ENCODE measurements around the gene SOX8.
"Not testable (repeated sequence)": the region's sequence is repeated elsewhere in the genome, so short reads cannot be mapped to it uniquely, and the experiment has no call there.

The SOX8 gene

GRCh38 chr16:981695-982144 is at the start of gene SOX8:
TSS of gene SOX8 (plus strand) at chr16:981770. CDS start at chr16:981923, 153 bp downstream.
- DNase-seq (ENCODE audit: low spot score): no peak

DNA sequence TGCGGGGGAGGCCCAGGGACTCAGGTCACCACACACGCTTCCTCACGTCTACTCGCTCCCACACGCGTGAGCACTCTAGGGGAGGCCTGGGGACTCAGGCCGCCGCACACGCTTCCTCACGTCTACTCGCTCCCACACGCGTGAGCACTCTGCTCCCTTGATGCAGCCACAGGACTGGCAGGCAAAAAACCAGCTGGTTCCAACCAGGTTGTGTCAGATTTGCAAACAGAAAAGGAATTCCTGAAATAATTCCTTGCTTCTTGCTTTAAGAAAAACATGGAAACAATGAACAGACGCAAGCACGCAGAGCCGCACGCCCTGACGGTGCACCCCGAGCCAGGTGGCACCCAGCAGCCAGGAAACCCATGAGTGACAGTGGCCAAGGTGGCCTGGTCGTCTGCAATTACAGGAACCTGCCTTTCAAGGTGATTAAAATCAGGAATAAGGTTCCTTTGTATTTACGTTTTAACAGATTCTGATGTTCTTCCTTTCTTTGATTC is 48.7 kb upstream of the SOX8 start:
- DNase-seq (ENCODE audit: low spot score): no peak

- DNase-seq (ENCODE audit: low spot score): no peak
Measured at GRCh38 chr16:933581-933980, 48.0 kb upstream of the SOX8 start.

DNA sequence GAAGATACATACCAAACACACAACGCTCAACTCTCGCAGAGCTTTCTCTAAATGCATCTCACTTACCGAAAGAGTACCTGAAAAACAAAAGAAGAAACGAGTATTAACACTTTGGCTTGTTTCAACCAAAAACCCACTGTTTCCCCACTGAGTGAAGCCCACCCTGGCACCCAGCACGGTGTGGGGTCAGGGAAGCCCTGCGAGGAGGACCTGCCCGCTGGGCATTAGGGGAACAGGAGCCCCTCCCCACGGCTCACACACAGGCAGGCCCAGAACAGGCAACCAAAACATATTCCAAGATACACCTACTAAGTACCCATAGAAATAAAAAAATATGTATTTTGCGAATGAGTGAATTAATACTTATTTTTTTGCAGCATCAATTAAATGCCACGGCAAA is 47.4 kb upstream of the SOX8 start:
- DNase-seq (ENCODE audit: low spot score): no peak

DNA sequence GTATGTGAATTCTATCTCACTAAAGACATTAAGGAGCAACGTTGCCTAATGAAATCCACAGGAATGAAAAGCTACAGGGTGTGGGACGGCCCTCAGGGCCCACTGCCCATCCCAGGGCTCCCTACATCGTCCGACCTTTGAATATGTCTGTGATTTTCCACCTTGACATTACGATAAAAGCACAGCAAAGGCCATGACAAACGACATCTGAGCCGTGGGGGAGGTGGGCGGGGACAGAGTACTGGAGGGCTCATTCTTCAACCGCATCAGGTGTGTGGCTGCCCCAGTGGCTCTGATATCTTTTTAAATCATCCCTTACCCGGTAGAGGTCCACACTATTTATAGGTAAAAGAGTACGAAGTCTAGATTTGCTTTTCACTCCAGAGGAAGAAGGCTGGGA is 45.9 kb upstream of the SOX8 start:
- DNase-seq (ENCODE audit: low spot score): no peak

GRCh38 chr16:937311-937710 is 44.3 kb upstream of the SOX8 start:
- no peak for DNase-seq (ENCODE audit: low spot score)

DNA sequence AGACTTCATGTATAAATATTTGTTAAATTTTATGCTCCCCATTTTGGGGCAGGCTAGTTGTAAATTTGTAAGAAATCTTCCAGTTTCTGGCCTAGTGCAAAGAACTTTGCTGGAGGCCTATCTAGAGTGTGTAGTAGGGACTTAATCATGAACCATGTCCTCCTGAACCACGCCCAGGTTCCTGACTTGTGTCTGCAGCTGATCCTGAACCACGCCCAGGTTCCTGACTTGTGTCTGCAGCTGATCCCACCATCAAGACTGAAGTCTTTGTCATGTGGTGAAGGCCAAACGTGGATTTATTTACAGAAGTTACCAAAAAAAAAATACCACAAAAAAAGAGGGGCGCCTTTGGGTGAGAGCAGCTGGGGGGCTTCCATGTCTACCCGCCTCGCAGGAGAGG is 43.8 kb upstream of the SOX8 start:
- no peak for DNase-seq (ENCODE audit: low spot score)

- no peak for DNase-seq (ENCODE audit: low spot score)
Measured at GRCh38 chr16:938136-938535, 43.4 kb upstream of the SOX8 start.

DNA sequence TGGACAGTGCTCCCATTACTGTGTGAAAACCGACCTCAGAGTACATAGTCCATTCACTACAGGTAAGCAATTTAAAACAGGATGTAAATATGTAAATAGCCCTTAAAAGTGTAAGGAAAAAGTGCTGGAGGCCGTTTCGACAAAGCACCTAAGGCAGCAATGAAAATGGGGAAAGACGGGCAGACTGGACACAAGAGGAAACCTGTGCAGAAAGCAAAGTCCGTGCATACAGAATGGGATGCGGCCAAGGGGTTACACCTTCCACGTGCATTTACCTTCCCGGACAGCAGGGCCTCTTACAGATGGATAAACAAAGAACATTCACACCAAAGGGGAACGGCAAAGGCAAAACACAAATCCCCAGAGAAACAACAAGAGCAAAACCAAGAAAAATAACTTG is 42.8 kb upstream of the SOX8 start:
- no peak for DNase-seq (ENCODE audit: low spot score)

DNA sequence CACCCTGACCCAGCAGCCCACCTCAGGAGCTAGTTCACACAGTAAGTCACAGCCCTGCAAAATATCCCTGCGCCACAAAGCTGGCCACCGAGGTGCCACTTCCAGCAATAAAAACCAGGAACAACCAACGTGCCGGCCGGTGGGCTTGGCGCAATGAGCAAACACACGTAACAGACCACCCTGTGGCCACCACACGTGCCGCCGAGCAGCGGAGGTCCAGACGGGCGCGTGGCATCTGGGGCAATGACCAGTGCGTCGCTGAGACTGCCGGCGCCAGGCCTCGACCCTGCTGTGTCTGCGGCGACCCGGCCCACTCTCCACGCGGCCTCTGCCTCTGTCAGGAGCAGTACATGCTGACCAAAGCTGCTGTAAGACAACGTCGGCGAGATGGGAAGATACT is 42.3 kb upstream of the SOX8 start:
- no peak for DNase-seq (ENCODE audit: low spot score)

DNA sequence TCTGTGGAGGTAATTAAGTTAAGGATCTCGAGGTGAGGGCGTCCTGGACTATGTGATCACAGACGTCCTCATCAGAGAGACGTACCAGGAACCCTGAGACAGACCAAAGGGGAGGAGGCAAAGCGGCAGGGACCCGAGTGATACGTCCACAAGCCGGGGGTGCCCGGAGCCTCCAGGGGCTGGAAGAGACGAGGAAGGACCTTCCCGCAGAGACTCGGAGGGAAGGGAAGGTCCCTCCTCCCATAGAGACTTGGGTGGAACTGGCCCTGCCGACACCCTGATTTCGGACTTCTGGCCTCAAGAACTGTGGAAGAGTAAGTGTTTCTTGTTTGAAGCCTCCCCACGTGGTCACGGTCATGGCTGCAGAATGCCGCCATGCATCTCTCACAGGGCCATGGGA is 41.6 kb upstream of the SOX8 start:
- no peak for DNase-seq (ENCODE audit: low spot score)

GRCh38 chr16:942436-943060 is 39.0 kb upstream of the SOX8 start:
- DNase-seq (ENCODE audit: low spot score): no peak

GRCh38 chr16:943971-944370 is 37.6 kb upstream of the SOX8 start:
- no peak for DNase-seq (ENCODE audit: low spot score)

DNA sequence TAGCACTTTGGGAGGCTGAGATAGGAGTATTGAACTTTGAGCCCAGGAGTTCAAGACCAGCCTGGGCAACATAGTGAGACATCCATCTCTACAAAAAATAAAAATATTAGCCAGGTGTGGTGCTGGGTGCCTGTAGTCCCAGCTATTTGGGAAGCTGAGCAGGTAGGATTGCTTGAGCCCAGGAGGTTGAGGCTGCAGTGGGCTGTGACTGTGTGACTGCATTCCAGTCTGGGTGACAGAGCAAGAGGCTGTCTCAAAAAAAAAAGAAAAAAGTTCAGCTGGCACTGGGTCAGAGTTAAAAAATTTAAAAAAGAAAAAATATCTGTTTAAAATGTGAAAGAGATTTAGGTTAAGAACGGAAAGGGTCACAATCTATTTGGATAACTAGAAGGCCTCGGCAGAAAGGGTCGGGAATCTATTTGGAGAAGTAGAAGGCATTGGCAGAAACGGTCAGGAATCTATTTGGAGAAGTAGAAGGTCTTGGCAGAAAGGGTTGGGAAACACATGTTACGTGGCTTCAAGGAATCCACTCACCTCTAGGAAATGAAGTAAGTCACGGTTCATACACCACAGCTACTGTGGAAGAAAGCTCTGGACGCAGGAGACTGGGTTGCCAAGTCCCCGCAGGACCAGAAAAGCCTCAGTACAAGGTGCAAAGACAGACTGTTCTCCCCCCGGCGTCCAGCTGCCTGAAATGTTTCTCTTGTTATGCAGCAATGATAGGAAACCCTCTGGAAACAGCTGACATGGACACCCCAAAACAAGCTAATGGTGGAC is 36.1 kb upstream of the SOX8 start:
- DNase-seq (ENCODE audit: low spot score): no peak

DNA sequence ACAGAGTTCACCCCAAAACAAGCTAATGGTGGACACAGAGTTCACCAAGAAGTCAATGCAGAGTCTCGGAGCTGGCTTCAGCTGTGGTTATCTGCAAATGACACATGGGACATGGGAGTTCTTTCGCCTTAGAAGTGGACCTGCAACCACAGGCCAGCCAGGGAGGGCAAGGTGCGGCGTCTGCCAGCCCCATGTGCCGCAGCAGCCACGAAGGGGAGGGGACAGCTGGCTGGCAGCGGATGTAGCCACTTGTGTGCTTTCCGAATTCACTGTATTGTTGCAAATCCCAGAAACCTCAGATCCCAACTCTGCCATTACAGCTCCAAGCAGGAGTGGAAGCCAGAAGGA is 35.5 kb upstream of the SOX8 start:
- no peak for DNase-seq (ENCODE audit: low spot score)

- no peak for DNase-seq (ENCODE audit: low spot score)
Measured at GRCh38 chr16:947255-947921, 34.2 kb upstream of the SOX8 start.

DNA sequence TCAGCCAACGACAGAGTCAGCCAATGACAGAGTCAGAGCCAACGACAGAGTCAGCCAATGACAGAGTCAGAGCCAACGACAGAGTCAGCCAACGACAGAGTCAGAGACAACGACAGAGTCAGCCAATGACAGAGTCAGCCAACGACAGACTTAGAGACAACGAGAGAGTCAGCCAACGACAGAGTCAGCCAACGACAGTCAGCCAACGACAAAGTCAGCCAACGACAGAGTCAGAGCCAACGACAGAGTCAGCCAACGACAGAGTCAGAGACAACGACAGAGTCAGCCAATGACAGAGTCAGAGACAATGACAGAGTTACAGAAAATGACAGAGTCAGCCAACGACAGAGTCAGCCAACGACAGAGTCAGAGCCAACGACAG is 33.7 kb upstream of the SOX8 start:
- not testable (repeated sequence) for DNase-seq (ENCODE audit: low spot score)

DNA sequence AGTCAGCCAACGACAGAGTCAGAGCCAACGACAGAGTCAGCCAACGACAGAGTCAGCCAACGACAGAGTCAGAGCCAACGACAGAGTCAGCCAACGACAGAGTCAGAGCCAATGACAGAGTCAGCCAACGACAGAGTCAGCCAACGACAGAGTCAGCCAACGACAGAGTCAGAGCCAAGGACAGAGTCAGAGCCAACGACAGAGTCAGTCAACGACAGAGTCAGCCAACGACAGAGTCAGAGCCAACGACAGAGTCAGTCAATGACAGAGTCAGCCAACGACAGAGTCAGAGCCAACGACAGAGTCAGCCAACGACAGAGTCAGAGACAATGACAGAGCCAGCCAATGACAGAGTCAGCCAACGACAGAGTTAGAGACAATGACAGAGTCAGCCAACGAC is 32.8 kb upstream of the SOX8 start:
- not testable (repeated sequence) for DNase-seq (ENCODE audit: low spot score)

DNA sequence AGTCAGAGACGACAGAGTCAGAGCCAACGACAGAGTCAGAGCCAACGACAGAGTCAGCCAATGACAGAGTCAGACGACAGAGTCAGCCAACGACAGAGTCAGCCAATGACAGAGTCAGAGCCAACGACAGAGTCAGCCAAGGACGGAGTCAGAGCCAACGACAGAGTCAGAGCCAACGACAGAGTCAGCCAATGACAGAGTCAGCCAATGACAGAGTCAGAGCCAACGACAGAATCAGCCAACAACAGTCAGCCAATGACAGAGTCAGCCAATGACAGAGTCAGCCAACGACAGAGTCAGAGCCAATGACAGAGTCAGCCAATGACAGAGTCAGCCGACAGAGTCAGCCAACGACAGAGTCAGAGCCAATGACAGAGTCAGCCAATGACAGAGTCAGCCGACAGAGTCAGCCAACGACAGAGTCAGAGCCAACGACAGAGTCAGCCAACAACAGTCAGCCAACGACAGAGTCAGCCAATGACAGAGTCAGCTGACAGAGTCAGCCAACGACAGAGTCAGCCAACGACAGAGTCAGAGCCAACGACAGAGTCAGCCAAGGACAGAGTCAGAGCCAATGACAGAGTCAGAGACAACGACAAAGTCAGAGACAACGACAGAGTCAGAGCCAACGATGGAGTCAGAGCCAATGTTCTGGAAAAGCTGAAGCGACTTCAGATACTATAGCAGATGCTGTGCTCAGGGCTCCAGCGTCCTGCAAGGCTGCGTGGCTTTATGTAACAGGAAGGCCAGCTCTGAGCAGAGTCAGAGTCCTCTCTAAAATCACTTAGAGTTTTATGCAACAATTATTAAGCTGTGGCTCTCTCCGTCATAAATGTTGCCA is 30.6 kb upstream of the SOX8 start:
- DNase-seq (ENCODE audit: low spot score): not testable (repeated sequence)

DNA sequence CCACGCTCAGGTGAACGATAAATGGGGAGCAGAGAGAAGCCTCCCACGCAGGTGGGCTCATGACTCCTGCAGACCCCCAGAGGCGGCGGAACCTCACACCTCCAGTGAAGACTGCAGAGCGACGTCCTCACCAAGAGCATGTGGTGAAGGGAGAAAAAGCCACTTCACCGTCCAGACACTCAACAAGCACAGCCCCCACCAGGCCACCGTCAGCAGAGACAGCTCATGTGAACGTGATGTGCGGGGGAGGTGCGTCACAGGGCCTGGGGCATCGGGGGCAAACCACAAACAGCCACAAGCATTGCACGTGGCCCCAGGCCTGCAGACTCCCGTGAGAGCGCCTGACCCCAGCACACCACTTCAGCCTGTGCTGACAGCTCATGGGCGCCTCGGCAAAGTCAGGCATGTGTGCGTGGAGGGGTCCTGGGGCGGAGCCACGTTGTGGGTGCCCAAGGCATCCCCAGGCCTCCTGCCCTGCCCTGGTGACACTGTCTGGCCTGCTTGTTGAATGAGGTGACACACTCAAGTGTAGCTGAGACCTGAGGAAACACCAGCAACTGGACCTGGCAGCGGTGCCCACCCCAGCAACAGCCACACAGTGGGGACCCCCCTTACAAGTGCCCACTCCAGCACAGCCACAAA is 29.8 kb upstream of the SOX8 start:
- DNase-seq (ENCODE audit: low spot score): no peak

GRCh38 chr16:952321-952720 is 29.2 kb upstream of the SOX8 start:
- DNase-seq (ENCODE audit: low spot score): no peak

- DNase-seq (ENCODE audit: low spot score): not testable (repeated sequence)
Measured at GRCh38 chr16:953818-954217, 27.8 kb upstream of the SOX8 start.
